T-helper 2 cell treated with Interferon-gamma antibody and Interleukin-4, amounts not matched to agents 100 ng/mL and 5 ng/mL, for 36 hours (primary cell): ENCODE data around the gene EEF2KMT. TPM values are rescaled to one million over a fixed set of nuclear protein-coding genes. Genes with fewer than 3 reads are reported as not detected.
"Not testable (repeated sequence)": the region's sequence is repeated elsewhere in the genome, so short reads cannot be mapped to it uniquely, and the experiment has no call there.

Experiments
- intact Hi-C: fragments of 100-400 bp; cut with micrococcal nuclease; formaldehyde crosslinking; loops from one replicate; pipeline ENCODE4 v1.15.1; 2023
- total RNA-seq: library from RNA; stranded (reverse); gene quantifications from 2 replicates; pipeline ENCODE4 v1.2.3, GENCODE V29; 2022

EEF2KMT gene
- 12.4 and 13.2 TPM in 2 replicates for total RNA-seq

- intact Hi-C loops = loop anchor here (1.0 to 5.0 kb wide), 3 partner anchors 26 to 250 kb away; partner anchors contain the start of genes ALG1, GLYR1, SEC14L5 and UBN1
Observed at GRCh38 chr16:5097470-5098220, at the start of gene EEF2KMT. EEF2KMT (minus strand) TSS chr16:5097795; CDS start chr16:5097739, 56 bp downstream.

- intact Hi-C loops = not testable (repeated sequence)
Observed at GRCh38 chr16:5144621-5144956, 47.0 kb upstream of the EEF2KMT start.

- intact Hi-C loops = no loop called here
Observed at GRCh38 chr16:5143761-5144620, 46.4 kb upstream of the EEF2KMT start.

GRCh38 chr16:5140151-5140550, 42.6 kb upstream of the EEF2KMT start:
- intact Hi-C loops = not testable (repeated sequence)

- intact Hi-C loops = not testable (repeated sequence)
Observed at GRCh38 chr16:5134739-5135452, 37.3 kb upstream of the EEF2KMT start.

- intact Hi-C loops = not testable (repeated sequence)
Observed at GRCh38 chr16:5132915-5133600, 35.5 kb upstream of the EEF2KMT start.

- intact Hi-C loops = not testable (repeated sequence)
Observed at GRCh38 chr16:5131467-5132004, 33.9 kb upstream of the EEF2KMT start.

- intact Hi-C loops = not testable (repeated sequence)
Observed at GRCh38 chr16:5117300-5118087, 19.9 kb upstream of the EEF2KMT start.

- intact Hi-C loops = not testable (repeated sequence)
Observed at GRCh38 chr16:5116780-5117295, 19.2 kb upstream of the EEF2KMT start.

GRCh38 chr16:5110933-5111332, 13.3 kb upstream of the EEF2KMT start:
- intact Hi-C loops = not testable (repeated sequence)

- intact Hi-C loops = no loop called here
Observed at GRCh38 chr16:5108505-5109158, 11.0 kb upstream of the EEF2KMT start.

- intact Hi-C loops = not testable (repeated sequence)
Observed at GRCh38 chr16:5105039-5105438, 7.4 kb upstream of the EEF2KMT start.

GRCh38 chr16:5103296-5104032, 5.9 kb upstream of the EEF2KMT start:
- intact Hi-C loops = not testable (repeated sequence)

- intact Hi-C loops = loop anchor here (5.0 kb wide), 1 partner anchor 252 kb away; the partner anchor contains the start of genes GLYR1 and UBN1
Observed at GRCh38 chr16:5099174-5099573, 1.6 kb upstream of the EEF2KMT start.

- intact Hi-C loops = loop anchor here (1.0 to 5.0 kb wide), 2 partner anchors 140 to 251 kb away; partner anchors contain the start of genes GLYR1, SEC14L5 and UBN1
Observed at GRCh38 chr16:5098221-5099159, 895 bp upstream of the EEF2KMT start.

- intact Hi-C loops = loop anchor here (1.0 to 5.0 kb wide), 2 partner anchors 26 to 250 kb away; partner anchors contain the start of genes ALG1, GLYR1 and UBN1
Observed at GRCh38 chr16:5097061-5097469, 530 bp downstream of the EEF2KMT start.
